Measurements from ENCODE around the gene PDE4A. TPM values are rescaled to one million over a fixed set of nuclear protein-coding genes. Genes with fewer than 3 reads are reported as not detected.

PDE4A gene
- 3.7 and 5.6 TPM in 2 replicates for total RNA-seq

GRCh38 chr19:10420444-10421239 is at the start of gene PDE4A:
PDE4A (plus strand) TSS chr19:10420538; CDS start chr19:10420765, 227 bp downstream.

DNA sequence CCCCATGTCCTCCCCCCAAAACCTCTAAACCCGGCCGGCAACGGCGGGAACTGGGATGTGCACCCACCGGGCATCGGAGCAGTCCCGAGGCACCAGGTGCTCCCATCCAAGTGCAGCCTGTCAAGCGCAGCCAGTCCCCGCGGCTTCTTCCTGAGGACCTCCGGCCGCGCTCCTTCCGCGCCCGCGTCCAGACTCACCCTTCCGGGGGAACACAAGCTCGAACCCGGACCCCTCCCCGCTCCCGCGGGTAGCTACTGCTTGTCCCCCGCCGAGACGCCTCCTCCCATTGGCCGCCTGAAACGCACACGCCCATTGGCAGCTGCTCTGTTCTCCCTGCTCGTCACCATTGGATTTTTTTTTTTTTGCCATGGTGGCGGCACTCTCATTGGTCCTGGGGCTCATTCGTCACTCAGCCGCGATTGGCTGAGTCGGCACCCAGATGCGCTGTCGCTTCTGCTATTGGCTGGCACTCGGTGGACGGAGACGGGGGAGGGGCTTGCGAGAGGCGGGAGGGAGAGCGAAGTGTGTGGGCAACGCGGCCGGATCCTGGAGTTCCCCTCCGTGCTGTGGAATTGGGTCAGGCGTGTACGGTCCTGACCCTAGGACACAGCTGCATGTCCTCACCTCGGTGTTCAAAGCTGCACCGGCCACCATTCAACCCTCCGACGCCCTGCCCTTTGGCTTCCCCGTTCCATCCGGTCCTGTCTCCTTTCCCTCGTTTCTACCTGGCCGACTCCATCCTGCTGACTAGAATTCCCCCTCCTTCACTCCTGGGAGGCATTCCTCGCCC is 39.8 kb upstream of the PDE4A start, which contains the start of gene TYK2:
Gene TYK2, minus strand, starts transcription at position 260 of the 790 bp plus-strand sequence. CDS start 2,166 bp downstream, outside the sequence.

GRCh38 chr19:10403137-10404021 is 17.0 kb upstream of the PDE4A start, which contains the start of gene CDC37:
CDC37 (minus strand) TSS chr19:10403542; CDS start chr19:10403479, 63 bp downstream.

GRCh38 chr19:10503002-10503789 is 82.9 kb downstream of the PDE4A start, which contains the start of gene KEAP1:
KEAP1 (minus strand) TSS chr19:10503356; CDS start chr19:10500033, 3,323 bp downstream.

GRCh38 chr19:10517361-10517759 is 97.0 kb downstream of the PDE4A start, which contains the start of gene S1PR5:
S1PR5 (minus strand) TSS chr19:10517447; CDS start chr19:10515011, 2,436 bp downstream.

Other genes starting within 250 kb of the PDE4A start
- 38.0 and 90.2 TPM in 2 replicates for gene DNMT1, start 225.6 kb upstream of the PDE4A start, total RNA-seq
- gene S1PR2, start 189.2 kb upstream of the PDE4A start, total RNA-seq, result 11.2 and 12.2 TPM in 2 replicates
- gene MRPL4, start 168.3 kb upstream of the PDE4A start, total RNA-seq, result 22.2 and 27.1 TPM in 2 replicates
- gene ICAM1, start 149.4 kb upstream of the PDE4A start, total RNA-seq, result 4.8 and 5.6 TPM in 2 replicates
- 0.33 and 0.75 TPM in 2 replicates for gene ICAM4, start 133.6 kb upstream of the PDE4A start, total RNA-seq
- gene ICAM5, start 130.6 kb upstream of the PDE4A start, total RNA-seq, result 1.8 and 4.6 TPM in 2 replicates
- gene ZGLP1, start 110.7 kb upstream of the PDE4A start, total RNA-seq, result 0.22 and 0.87 TPM in 2 replicates
- gene FDX2, start 104.5 kb upstream of the PDE4A start, total RNA-seq, result 18.2 and 28.6 TPM in 2 replicates
- gene RAVER1, start 87.0 kb upstream of the PDE4A start, total RNA-seq, result 16.1 and 17.5 TPM in 2 replicates
- 5.1 and 9.6 TPM in 2 replicates for gene ICAM3, start 80.9 kb upstream of the PDE4A start, total RNA-seq
- gene TYK2, start 40.0 kb upstream of the PDE4A start, total RNA-seq, result 80.7 and 101 TPM in 2 replicates
- gene CDC37, start 17.0 kb upstream of the PDE4A start, total RNA-seq, result 214 and 295 TPM in 2 replicates
- gene KEAP1, start 82.8 kb downstream of the PDE4A start, total RNA-seq, result 77.9 and 93.1 TPM in 2 replicates
- 0.12 and 0.44 TPM in 2 replicates for gene S1PR5, start 96.9 kb downstream of the PDE4A start, total RNA-seq
- 13.5 and 16.7 TPM in 2 replicates for gene ATG4D, start 123.4 kb downstream of the PDE4A start, total RNA-seq
- gene KRI1, start 145.5 kb downstream of the PDE4A start, total RNA-seq, result 9.7 and 10.5 TPM in 2 replicates
- 7.1 and 19.3 TPM in 2 replicates for gene CDKN2D, start 148.4 kb downstream of the PDE4A start, total RNA-seq
- gene AP1M2, start 166.8 kb downstream of the PDE4A start, total RNA-seq, result 0.77 and 0.87 TPM in 2 replicates
- gene SLC44A2, start 205.0 kb downstream of the PDE4A start, total RNA-seq, result 30.7 and 55.0 TPM in 2 replicates
- 111 and 172 TPM in 2 replicates for gene ILF3, start 233.8 kb downstream of the PDE4A start, total RNA-seq